IMR-90 (cell line): ENCODE measurements around the gene COL23A1. TPM values are rescaled to one million over a fixed set of nuclear protein-coding genes. Genes with fewer than 3 reads are reported as not detected.

Experiments
- ATAC-seq: fragments of 200-7000 bp; cut with Tn5 transposase; 2 replicates; pipeline ENCODE4 v1.9.1; 2020; ENCODE audit warnings: low read depth, mild to moderate bottlenecking, moderate library complexity
- BruUV-seq: library from RNA; stranded (reverse); fragments of 400-500 nt; replicated peaks from 2 replicates; lab custom pipeline; 2021; lab: Mats Ljungman, UMichigan
- CTCF ChIA-PET: fragments of 300-600 bp; formaldehyde crosslinking; extraction: SDS; loops from one replicate; lab custom pipeline; 2021; ENCODE audit warnings: antibody characterized with exemption; lab: Yijun Ruan, JAX
- POLR2A ChIA-PET: fragments of 300-600 bp; sonication (Branson Sonifier 250); formaldehyde crosslinking; loops from one replicate; lab custom pipeline; 2022; ENCODE audit warnings: antibody characterized with exemption; ENCODE audit not compliant: unreplicated experiment; lab: Charles Lee
- DNase-seq: peaks from one replicate; pipeline ENCODE4 v3.0.0; 2013
- H2AFZ ChIP-seq: replicated peaks from 2 replicates; pipeline ENCODE3; 2013; ENCODE audit warnings: low read length, mild to moderate bottlenecking; ENCODE audit not compliant: poor library complexity
- H2AK5ac ChIP-seq: 2 replicates; pipeline ENCODE4 v1.6.1; 2013; ENCODE audit warnings: low read depth, low read length, inconsistent platforms
- H2AK9ac ChIP-seq: replicated peaks from 2 replicates; pipeline ENCODE3; 2013; ENCODE audit warnings: mild to moderate bottlenecking, low read depth, low read length, moderate library complexity; ENCODE audit not compliant: poor library complexity
- H2BK120ac ChIP-seq: 2 replicates; pipeline ENCODE4 v1.6.1; 2013; ENCODE audit warnings: low read depth, low read length, inconsistent platforms
- H2BK15ac ChIP-seq: 3 replicates; pipeline ENCODE4 v1.6.1; 2013; ENCODE audit warnings: low read depth, low read length, inconsistent platforms
- H2BK20ac ChIP-seq: 2 replicates; pipeline ENCODE4 v1.6.1; 2013; ENCODE audit warnings: low read depth, mild to moderate bottlenecking, inconsistent platforms, low read length, moderate library complexity
- H2BK5ac ChIP-seq: 2 replicates; pipeline ENCODE4 v1.6.1; 2013; ENCODE audit warnings: mild to moderate bottlenecking, low read depth, low read length, inconsistent platforms; ENCODE audit not compliant: poor library complexity, severe bottlenecking
- H3K14ac ChIP-seq: replicated peaks from 2 replicates; pipeline ENCODE4 v1.6.1; 2013; ENCODE audit warnings: low read depth, low read length, inconsistent platforms
- H3K18ac ChIP-seq: 2 replicates; pipeline ENCODE4 v1.6.1; 2013; ENCODE audit warnings: low read depth, low read length, control low read depth
- H3K23ac ChIP-seq: 2 replicates; pipeline ENCODE4 v1.6.1; 2013; ENCODE audit warnings: low read depth, low read length, inconsistent platforms
- H3K27ac ChIP-seq: 2 replicates; pipeline ENCODE4 v1.5.1; 2013; ENCODE audit warnings: mild to moderate bottlenecking, control low read depth, low read length; ENCODE audit not compliant: insufficient read depth
- H3K27me3 ChIP-seq: 2 replicates; pipeline ENCODE4 v1.6.1; 2013; ENCODE audit warnings: low read length; ENCODE audit not compliant: control insufficient read depth, insufficient read depth
- H3K36me3 ChIP-seq: 2 replicates; pipeline ENCODE4 v1.6.1; 2013; ENCODE audit warnings: low read length, mixed read lengths; ENCODE audit not compliant: control insufficient read depth, insufficient read depth
- H3K4ac ChIP-seq: 2 replicates; pipeline ENCODE4 v1.6.1; 2013; ENCODE audit warnings: low read depth, low read length, inconsistent platforms
- H3K4me1 ChIP-seq: 2 replicates; pipeline ENCODE4 v1.6.1; 2013; ENCODE audit warnings: low read length, mixed read lengths; ENCODE audit not compliant: control insufficient read depth, insufficient read depth
- H3K4me2 ChIP-seq: 2 replicates; pipeline ENCODE4 v1.6.1; 2013; ENCODE audit warnings: low read depth, mild to moderate bottlenecking, control low read depth, low read length, moderate library complexity
- H3K4me3 ChIP-seq: 2 replicates; pipeline ENCODE4 v1.5.1; 2013; ENCODE audit warnings: low read depth, mild to moderate bottlenecking, control low read depth, low read length, moderate library complexity; ENCODE audit not compliant: insufficient read depth
- H3K56ac ChIP-seq: 2 replicates; pipeline ENCODE4 v1.6.1; 2013; ENCODE audit warnings: low read length, inconsistent platforms; ENCODE audit not compliant: insufficient read depth; ENCODE audit errors: extremely low read depth
- H3K79me1 ChIP-seq, 2 experiments: 2 replicates each; pipeline ENCODE4 v1.6.1; 2013; ENCODE audit warnings: low read length in 2 of 2, inconsistent platforms in 1 of 2, low read depth in 1 of 2
- H3K9ac ChIP-seq: 2 replicates; pipeline ENCODE4 v1.6.1; 2013; ENCODE audit warnings: low read depth, low read length, control low read depth
- H3K9me1 ChIP-seq: 2 replicates; pipeline ENCODE4 v1.6.1; 2013; ENCODE audit warnings: low read length, inconsistent platforms; ENCODE audit not compliant: insufficient read depth
- H3K9me3 ChIP-seq: 2 replicates; pipeline ENCODE4 v1.6.1; 2013; ENCODE audit warnings: low read length; ENCODE audit not compliant: control insufficient read depth, insufficient read depth
- H4K20me1 ChIP-seq: 2 replicates; pipeline ENCODE4 v1.6.1; 2013; ENCODE audit warnings: low read length, inconsistent platforms; ENCODE audit not compliant: insufficient read depth
- H4K5ac ChIP-seq: 2 replicates; pipeline ENCODE4 v1.6.1; 2013; ENCODE audit warnings: mild to moderate bottlenecking, low read depth, low read length, control low read depth
- H4K8ac ChIP-seq, 2 experiments: 2 replicates each; pipeline ENCODE4 v1.6.1; 2013; ENCODE audit warnings: low read depth in 2 of 2, low read length in 2 of 2, control low read depth in 1 of 2, inconsistent platforms in 1 of 2
- H4K91ac ChIP-seq: 2 replicates; pipeline ENCODE4 v1.6.1; 2013; ENCODE audit warnings: low read depth, low read length, inconsistent platforms; ENCODE audit not compliant: insufficient read depth
- BHLHE40 ChIP-seq: fragments of 150-350 bp; IDR thresholded peaks from 2 replicates; pipeline ENCODE4 v1.6.1; 2016; ENCODE audit warnings: mild to moderate bottlenecking, low read depth, low read length
- MAFK ChIP-seq: IDR thresholded peaks from 2 replicates; pipeline ENCODE4 v1.6.1; 2012; ENCODE audit warnings: low read depth, low read length, improper control_type of control experiment
- NFE2L2 ChIP-seq: fragments of 150-350 bp; IDR thresholded peaks from 2 replicates; pipeline ENCODE4 v1.6.1; 2016; ENCODE audit warnings: low read depth, mild to moderate bottlenecking, low read length
- RCOR1 ChIP-seq: IDR thresholded peaks from 2 replicates; pipeline ENCODE4 v1.6.1; 2012; ENCODE audit warnings: mild to moderate bottlenecking, low read length, improper control_type of control experiment; ENCODE audit not compliant: insufficient replicate concordance
- WGBS, 2 experiments: methylation state at CpG; one replicate each; pipeline versions ENCODE4 v1.1.5 to v1.1.7; 2013; ENCODE audit warnings: missing lambda C conversion rate in 2 of 2; ENCODE audit not compliant: insufficient read length in 1 of 2; ENCODE audit errors: extremely low coverage in 2 of 2; 5-methylcytosine and 5-hydroxymethylcytosine counted together
- dilution Hi-C: fragments of 300-500 bp; cut with HindIII; formaldehyde crosslinking; loops from one replicate; pipeline ENCODE4 v1.14.3; 2018; ENCODE audit warnings: low sequenced_read_pairs; ENCODE audit not compliant: unreplicated experiment
- in situ Hi-C: fragments of 300-500 bp; cut with MboI; formaldehyde crosslinking; loops from 3 replicates; pipeline ENCODE4 v1.14.3; 2019; ENCODE audit warnings: low sequenced_read_pairs, inconsistent platforms, mixed read lengths
- intact Hi-C: fragments of 100-400 bp; cut with micrococcal nuclease; formaldehyde crosslinking; loops from 2 replicates; pipeline ENCODE4 v1.10.0; 2022
- polyA plus RNA-seq, 3 experiments: library from polyadenylated mRNA; depleted of rRNA; stranded (reverse); fragments of >200 nt; gene quantifications; 2 replicates each; pipeline ENCODE4 v1.2.3, GENCODE V29; 2012; ENCODE audit warnings: low replicate concordance in 1 of 3
- total RNA-seq: library from RNA; depleted of rRNA; stranded (reverse); fragments of >200 nt; gene quantifications from 2 replicates; pipeline ENCODE4 v1.2.3, GENCODE V29; 2012
- TF ChIP-seq, protein P1 (sequence below): fragments of 150-350 bp; IDR thresholded peaks from 2 replicates; pipeline ENCODE4 v1.6.1; 2017; ENCODE audit warnings: mild to moderate bottlenecking, antibody characterized with exemption, low read length, low read depth

COL23A1 gene
- total and polyA plus RNA-seq, 2 of the 4 experiments (the other 2 are of a cell fraction) = not detected

DNA sequence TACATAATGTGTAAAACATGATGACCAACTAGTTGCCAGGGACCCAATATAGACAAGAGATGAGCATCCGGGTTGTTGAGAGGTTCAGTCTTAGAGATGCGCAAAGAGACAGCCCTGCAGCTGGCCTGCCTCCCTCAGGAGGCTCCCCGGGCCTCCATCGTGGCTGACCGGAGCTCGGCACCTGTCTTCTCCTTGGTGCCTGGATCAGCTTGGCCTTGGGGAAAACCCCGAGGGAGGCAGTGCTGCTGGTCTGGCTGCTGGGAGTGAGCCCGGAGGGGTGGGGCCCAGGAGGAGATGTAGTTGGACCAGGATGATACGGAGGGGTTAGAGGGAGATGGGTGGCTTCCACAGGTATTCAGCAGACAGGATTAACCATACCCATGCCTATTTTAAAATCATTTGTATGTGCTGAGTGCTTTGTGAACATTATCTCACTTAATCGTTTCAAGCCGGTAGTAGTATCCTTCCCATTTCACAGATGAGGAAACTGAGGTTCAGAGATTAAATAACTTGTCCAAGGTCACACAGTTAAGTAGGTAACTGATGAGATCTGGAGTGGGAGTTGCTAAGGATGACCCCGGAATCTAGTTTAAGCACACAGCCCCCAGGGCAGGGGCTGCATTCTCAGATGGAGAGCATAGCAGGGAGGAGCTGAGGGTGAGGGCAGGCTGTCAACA lies 173.8 kb downstream of the COL23A1 start:
- H3K79me1 ChIP-seq = no peaks in the 10 kb centered on the region
- no peak overlapping the region for H4K8ac ChIP-seq
- no peak overlapping the region for H3K4me2 ChIP-seq
- H4K5ac ChIP-seq = no peak overlapping the region
- TF ChIP-seq RCOR1 = no peak
- TF ChIP-seq, protein P1, sequence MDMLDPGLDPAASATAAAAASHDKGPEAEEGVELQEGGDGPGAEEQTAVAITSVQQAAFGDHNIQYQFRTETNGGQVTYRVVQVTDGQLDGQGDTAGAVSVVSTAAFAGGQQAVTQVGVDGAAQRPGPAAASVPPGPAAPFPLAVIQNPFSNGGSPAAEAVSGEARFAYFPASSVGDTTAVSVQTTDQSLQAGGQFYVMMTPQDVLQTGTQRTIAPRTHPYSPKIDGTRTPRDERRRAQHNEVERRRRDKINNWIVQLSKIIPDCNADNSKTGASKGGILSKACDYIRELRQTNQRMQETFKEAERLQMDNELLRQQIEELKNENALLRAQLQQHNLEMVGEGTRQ = no peak
- TF ChIP-seq BHLHE40 = no peak
- no peak for TF ChIP-seq MAFK
- no peak for TF ChIP-seq NFE2L2
- H3K36me3 ChIP-seq = no peaks in the 10 kb centered on the region
- H3K4me1 ChIP-seq = no peaks in the 10 kb centered on the region
- H3K23ac ChIP-seq = no peak overlapping the region
- H3K14ac ChIP-seq = no peak overlapping the region
- H2BK120ac ChIP-seq = no peak overlapping the region
- H3K56ac ChIP-seq = no peak overlapping the region
- H2AK5ac ChIP-seq = no peak overlapping the region
- dilution Hi-C loops (no loop called here), intact Hi-C loops (no loop called here), in situ Hi-C loops (no loop called here)
- H2AK9ac ChIP-seq = no peak overlapping the region
- no peak overlapping the region for H3K9ac ChIP-seq
- BruUV-seq = no TSS peak
- POLR2A ChIA-PET = no interaction called here
- WGBS, 2 experiments = no CpG with 5 or more reads among the region's 12 CpGs
- H4K91ac ChIP-seq = no peak overlapping the region
- no peak overlapping the region for H3K4me3 ChIP-seq
- H3K4ac ChIP-seq = no peak overlapping the region
- H3K9me1 ChIP-seq = no peaks in the 10 kb centered on the region
- H3K18ac ChIP-seq = no peak overlapping the region
- H4K20me1 ChIP-seq = no peaks in the 10 kb centered on the region
- DNase-seq (no peak), ATAC-seq (no peak)
- H3K27me3 ChIP-seq = no peaks in the 10 kb centered on the region
- H3K27ac ChIP-seq = no peak overlapping the region
- no peak overlapping the region for H2BK15ac ChIP-seq
- CTCF ChIA-PET = no interaction called here
- peaks cover 12% of the 10 kb centered on the region; the same call in 1 of the 2 replicates for H3K9me3 ChIP-seq
- no peak overlapping the region for H2AFZ ChIP-seq
- H2BK20ac ChIP-seq = no peak overlapping the region
- no peak overlapping the region for H2BK5ac ChIP-seq
